HG02981 (cell line): ENCODE results near the gene STON2.
"Not testable (repeated sequence)": the region's sequence is repeated elsewhere in the genome, so short reads cannot be mapped to it uniquely, and the experiment has no call there.

Experiments
- ATAC-seq: cut with Tn5 transposase; IDR thresholded peaks from one replicate; pipeline ENCODE4 v1.9.1; 2021; ENCODE audit warnings: mild to moderate bottlenecking, moderate library complexity; ENCODE audit not compliant: unreplicated experiment

STON2 gene, protein sequence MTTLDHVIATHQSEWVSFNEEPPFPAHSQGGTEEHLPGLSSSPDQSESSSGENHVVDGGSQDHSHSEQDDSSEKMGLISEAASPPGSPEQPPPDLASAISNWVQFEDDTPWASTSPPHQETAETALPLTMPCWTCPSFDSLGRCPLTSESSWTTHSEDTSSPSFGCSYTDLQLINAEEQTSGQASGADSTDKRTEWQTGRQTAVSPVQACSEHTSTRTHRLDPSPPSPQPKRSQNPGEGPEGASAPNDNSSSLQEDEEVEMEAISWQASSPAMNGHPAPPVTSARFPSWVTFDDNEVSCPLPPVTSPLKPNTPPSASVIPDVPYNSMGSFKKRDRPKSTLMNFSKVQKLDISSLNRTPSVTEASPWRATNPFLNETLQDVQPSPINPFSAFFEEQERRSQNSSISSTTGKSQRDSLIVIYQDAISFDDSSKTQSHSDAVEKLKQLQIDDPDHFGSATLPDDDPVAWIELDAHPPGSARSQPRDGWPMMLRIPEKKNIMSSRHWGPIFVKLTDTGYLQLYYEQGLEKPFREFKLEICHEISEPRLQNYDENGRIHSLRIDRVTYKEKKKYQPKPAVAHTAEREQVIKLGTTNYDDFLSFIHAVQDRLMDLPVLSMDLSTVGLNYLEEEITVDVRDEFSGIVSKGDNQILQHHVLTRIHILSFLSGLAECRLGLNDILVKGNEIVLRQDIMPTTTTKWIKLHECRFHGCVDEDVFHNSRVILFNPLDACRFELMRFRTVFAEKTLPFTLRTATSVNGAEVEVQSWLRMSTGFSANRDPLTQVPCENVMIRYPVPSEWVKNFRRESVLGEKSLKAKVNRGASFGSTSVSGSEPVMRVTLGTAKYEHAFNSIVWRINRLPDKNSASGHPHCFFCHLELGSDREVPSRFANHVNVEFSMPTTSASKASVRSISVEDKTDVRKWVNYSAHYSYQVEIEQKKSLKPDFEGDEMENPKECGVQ

DNA sequence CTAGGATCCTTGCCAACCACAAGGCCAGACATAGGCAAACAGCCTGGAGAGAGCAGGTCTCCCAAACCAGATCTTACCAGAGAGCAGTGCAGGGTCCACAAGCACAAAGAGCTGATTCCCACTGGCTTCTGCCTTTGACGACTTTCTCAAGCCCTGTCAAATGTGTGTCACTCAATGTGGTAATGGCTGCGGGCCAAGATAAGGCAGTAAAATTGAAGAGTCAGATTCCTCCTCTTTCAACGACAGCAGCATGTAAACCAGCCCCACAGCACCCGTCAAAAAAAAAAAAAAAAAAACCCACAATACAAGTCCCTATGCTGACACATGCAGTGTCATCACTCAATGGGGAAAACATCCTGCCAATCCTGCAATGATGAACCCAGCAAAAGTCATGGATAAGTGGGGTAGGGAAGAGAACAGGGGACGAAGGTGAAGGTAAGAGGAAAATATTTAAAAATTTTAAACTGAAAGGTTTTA lies at the start of gene STON2:
TSS of gene STON2 (minus strand) at position 123 of the 477 bp plus-strand sequence. CDS start 1,942 bp downstream, outside the sequence.
- ATAC-seq: no peak

DNA sequence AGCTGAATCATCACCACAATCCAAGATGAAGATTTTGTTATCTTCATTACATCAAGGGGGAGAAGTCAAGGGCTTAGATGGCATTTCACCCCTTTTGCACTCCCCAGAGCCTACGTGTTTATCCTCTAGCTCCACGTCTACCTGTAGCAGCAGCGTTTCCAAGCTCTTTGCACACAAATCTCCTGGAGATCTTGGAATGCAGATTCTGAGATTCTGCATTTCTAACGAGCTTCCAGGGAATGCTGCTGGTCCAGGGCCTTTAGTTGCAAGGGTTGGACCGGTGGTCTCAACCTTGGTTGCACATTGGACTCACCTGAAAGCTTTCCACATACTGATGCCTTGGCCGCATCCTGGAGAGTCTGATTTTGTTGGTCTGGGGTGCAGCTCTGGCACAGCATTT lies 49.5 kb upstream of the STON2 start:
- no peak for ATAC-seq

DNA sequence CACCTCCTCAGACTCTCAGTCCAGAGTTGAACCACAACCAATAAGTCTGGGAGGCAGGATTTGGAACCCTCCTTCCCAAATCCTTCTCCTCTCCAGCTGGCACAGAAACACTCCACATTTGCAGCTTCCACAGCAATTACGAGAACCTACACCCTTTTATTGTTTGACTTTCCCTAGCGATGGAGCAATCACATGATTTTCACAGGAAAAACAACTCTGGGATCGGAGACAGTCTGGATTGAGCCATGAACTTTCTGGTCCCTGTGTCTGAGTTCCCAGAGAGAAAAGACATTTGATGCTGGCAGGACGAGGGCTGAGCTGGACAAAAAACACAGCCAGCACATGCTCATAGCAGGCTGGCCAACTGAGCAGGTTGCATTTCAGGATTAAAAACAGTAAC lies 49.0 kb upstream of the STON2 start:
- no peak for ATAC-seq

DNA sequence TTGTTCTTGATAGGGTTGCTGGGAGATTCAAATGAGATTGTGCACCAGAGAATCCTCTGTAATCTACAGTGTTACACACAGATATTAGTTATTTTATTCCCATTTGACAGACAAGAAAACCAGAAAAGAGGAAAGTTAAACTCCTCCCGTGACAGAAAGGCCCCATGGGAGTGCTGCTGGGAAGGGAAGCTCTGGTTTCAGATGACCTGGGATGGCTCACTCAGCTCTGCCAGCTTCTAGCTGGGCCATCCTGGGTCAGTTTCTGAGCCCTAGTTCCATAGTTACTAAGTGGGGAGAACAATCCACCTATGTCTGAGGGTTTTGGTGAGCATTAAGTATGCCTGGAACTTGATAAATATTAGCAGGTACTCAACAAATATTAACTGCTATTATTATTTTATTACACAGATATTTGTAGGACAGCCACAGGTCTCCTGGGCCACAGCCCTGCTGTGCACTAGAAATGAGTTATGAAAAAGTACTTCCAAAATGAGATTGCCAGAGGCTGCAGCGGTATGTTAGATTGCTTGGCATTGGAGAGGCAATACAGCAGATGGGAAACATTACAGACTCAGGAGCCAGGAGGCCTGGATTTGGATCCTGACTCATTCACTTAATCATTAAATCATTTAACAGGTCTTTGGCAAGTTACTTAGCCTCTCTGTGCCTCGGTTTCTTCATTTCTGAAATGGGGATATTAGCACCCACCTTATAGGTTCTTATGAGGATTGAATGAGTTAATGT lies 47.1 kb upstream of the STON2 start:
- ATAC-seq: no peak

DNA sequence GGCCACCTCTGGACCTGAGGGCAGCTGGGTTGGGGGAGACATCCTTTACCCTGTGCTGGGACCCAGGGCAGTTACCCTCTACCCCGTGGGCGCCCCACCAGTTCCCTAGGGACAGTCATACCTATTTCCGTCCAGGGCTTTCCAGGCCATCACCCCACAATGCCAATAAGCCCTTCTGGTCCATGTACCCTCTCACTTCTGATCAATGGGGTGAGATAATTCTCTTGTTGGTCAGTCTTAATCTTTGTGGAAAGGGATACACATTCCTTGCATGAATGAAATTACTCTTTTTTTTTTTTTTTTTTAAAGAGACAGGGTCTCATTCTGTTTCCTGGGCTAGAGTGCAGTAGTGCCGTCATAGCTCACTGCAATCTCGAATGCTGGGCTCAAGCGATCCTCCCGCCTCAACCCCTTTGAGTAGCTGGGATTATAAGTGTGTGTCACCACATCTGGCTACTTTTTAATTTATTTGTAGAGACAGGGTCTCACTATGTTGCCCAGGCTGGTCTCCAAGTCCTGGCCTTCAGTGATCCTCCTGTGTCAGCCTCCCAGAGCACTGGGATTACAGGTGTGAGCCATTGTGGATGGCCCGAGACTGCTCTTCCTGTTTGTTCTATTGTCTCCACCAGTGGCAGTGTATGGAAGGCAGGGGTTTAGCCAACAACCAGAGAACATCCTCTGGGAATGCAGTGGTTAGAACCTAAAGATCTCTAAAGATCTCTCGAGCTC lies 46.3 kb upstream of the STON2 start:
- ATAC-seq: no peak

DNA sequence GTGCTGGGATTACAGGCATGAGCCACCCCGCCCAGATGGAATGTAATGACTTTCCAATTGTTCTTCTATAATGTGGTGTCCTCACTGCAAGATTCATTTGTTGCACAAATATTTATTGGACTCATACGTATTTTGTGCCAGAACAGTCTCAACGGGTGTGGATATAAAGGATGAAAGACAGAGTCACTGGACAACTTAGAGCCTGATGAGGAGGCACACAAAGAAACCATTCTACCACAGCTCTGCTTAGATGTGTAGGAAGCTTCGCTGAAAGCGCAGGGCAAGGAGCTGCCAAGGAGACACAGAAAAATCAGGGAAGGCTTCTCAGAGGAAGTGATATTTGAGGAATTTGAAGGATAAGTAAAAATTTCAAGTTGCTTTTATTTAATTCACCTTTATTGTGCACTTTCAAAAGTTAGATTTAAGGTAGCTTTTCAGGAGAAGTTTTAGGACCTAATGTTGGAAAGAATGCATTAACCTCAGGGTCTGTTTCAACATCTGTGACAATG lies 41.6 kb upstream of the STON2 start:
- ATAC-seq: no peak

DNA sequence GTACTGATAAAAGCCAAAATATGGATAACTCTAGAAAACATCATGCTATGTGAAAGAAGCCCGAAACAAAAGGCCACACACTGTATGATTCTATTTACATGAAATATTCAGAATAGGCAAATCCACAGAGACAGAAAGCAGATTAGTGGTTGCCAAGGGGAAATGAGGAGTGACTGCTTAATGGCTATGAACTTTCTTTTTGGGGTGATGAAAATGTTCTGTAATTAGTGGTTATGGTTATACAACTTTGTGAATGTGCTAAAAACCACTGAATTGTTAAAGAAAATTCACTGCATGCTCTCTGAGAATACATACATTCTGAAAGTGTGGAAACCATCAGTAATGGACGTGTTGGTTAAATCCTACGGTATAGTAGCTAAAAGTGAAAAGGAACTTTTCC lies 39.9 kb upstream of the STON2 start:
- ATAC-seq: no peak

DNA sequence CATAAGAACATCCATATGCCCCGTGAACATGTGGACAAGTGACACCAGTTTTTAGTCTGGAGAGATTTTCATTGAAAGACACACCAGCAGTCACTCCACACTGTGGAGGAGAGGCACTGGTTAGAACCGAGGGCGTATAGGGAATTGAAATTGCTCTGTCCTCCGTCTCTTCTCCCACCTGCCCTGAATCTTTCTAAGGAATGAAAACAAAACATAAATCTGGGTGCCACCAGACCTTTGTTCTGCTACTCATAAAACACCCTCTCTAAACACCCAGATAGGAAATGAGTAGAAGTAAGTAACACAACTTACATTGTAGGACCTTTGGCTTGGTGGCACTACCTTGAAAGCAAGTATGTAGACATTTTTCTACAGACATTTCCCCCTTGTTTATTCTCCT lies 37.1 kb upstream of the STON2 start:
- no peak for ATAC-seq

DNA sequence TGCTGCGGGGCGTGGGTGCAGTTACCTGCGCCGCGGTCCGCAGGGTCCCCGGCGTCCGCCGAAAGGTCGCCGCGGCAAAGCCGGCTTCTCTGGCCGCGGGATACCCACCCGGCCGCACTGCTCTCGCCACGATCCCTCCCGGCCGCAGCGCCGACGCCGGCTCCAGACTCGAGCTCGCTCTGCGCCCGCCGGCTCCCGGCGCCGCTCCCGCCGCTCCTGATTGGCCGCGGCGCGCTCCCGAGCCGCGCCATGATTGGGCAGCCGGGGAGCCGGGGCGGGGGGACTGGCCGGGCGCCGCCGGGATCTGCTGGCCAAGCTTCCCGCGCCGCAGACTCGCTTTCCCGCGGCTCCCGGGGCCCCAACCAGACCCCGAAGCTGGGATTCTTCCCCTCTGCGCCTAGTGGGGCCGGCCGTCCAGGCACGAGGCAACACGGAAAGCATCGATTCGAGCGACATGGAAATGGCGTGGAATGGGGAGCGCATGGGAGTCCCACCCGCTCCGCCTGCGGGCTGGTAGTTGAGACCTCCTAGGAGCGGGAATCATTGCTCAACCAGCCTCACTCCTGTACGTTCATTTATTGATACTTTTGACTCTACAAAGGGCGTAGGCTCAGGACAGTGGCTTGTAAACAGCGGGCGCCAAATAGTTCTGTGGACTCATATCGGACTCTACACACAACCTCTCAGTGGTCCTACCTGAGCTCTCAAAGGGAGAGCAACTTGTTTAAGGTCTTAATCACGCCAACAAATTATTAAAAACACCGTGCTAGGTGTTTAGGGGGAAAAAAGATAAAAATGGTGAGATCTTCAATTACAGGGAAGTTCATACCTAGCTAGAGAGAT lies 36.4 kb upstream of the STON2 start:
- ATAC-seq: peak; percentile 81

DNA sequence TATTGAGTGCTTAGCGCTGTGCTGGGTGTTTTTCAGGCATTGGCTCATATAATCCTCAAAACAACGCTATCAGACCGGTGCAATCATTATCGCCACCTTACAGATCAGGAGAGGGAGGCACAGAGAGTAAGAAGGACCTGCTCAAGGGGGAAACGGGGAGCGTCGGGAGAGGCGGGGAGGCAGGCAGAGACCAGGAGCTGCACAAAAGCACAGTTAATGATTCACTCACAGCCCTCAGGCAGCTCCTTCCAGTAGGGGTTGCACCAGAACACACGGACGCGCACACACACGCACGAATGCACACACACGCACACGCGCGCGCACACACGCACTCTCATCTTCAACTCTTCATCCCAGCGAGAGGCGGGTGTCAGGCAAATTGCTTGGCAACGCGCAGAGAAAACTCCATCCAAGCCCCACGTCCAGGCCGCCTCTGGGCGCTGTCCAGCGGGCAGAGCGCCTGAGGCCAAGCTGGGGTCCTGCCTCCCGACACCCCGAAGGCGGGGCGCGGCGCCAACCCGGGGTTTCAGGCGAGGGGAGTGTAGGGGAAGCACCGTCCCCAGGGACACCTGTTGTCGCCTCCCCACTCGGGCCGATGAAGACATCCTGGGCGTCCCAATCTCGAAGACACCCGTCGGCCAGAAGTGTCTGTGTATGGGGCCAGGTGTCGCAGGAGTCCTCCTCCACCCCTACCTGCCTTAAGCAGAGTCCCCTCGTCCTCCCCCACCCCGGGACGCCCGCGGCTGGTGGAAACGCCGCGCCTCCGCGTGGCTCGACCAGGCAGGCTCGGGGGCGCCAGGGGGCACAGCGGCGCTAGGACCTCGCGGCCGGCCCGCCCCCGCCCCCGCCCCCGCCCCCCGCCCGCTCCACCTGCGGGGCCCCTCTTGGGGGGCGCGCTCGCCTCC lies 35.5 kb upstream of the STON2 start:
- peak; percentile 33 for ATAC-seq

DNA sequence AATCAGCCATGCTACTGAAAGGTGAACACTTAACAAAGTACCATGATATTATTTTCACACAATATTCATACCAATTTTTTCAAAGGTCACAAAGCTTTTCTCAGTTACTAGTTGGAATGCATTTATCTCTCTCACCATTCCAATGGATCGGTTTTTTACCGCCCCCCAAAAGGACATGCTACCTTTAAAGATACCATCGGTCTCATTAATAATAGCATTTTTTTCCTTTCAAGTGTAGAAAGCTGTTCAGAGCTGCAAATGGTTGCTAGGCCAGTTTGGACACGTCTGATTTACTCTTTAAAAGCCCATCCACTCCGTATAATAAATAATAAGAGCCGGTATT lies 34.9 kb upstream of the STON2 start:
- ATAC-seq: no peak

DNA sequence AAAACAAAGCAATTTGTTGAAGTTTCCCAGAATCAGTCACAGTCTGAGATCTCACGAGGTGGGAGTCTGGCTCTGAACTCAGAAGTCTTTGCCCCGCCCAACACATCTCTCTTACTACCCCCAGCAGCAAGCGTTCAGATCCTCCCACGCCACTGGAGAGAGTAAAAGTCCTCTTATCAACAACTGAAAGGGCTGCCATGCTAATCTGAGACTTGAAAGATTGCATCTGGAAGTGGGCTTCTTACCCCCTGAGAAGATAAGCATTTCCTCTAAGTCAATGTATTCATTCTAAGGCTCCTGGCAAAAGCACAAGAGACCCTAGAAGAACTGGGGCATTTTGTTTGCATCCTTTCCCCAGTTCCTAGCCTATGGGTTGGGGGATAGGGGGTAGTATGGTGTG lies 34.1 kb upstream of the STON2 start:
- ATAC-seq: no peak

DNA sequence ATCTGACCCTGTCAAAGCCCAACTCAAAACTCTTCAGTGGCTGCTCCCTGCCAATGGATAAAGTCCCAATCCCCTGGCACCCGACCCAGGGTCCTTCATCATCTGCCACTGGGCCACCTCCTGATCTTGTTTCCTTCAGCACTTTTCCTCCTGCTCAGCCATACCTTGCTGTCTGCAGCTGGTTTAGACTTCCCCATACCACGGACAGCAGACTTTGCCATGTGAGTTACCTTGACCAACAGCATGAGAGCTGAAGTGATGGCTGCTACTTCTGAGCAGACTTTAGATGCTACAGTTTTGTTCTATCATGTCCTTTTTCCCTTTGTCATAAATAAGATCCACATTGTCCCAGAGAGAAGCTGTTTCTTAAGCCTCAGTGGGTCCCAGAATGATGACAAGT lies 33.3 kb upstream of the STON2 start:
- ATAC-seq: no peak

DNA sequence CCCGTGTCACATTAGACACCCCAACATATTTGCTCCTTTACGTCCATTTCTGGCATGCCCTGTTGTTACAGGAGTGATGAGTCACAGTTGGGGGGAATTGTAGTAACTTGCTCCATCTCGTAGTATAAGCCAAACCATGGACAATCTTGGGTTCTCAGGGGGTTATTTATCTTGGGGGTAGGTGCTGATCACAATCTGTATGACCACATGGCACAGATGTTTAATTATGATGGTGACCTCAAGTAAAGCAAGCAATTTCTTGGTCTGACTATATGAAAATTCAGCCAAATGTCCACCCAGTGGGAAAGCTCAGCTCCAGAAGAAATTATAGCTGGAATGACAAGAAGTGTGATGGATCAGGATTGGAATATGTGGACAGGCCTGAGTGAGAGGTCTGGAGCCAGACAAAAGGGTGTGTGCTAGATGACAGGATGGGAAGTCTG lies 32.1 kb upstream of the STON2 start:
- ATAC-seq: no peak

DNA sequence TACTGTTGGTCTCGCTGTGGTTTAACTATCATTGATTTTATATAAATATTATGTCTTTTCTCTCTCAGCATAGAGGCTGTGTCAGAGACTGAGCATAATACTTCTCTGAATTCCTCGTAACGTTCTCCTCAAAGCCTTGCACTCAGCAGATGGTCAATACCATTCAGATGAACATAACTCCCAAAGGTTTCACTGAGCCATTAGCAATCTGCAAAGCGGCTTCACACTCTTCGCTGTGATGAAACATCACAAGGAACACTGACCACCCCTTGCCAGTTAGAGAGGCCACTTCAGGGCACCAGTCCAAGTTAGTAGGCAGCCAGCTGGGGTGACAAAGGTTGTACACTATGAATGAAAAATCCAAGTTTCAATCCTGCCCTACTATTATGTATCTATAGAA lies 30.1 kb upstream of the STON2 start:
- no peak for ATAC-seq

DNA sequence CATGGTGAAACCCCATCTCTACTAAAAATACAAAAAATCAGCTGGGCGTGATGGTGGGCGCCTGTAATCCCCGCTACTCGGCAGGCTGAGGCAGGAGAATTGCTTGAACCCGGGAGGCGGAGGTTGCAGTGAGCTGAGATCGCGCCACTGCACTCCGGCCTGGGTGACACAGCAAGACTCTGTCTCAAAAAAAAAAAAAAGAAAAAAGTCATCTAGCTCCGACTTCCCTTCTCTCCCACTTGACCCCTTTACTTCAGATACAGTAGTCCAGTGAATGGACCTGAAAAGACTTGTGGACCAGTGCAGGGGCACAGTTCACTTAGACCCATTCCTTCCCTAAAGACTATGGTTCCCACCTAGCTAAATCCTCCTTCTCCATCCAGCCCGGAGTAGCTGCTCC lies 29.6 kb upstream of the STON2 start:
- not testable (repeated sequence) for ATAC-seq

DNA sequence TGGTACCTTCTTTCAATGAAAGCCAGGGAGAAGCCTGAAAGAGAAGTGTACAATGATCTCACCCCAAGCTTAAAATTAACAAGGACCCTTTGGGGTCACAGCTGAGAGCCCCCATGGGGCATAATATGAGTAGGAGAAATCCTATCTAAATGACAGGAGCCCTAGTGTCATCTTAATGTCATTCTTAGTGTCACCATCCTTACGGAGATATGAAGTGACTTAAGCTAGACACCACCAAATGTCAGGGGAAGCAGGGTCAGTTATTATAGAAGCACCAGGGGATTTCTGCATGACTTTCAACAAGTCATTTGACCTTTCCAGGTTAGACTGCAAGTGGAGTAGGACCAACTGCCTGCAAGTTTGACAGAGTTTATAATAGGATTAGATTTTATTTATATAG lies 28.9 kb upstream of the STON2 start:
- ATAC-seq: no peak

DNA sequence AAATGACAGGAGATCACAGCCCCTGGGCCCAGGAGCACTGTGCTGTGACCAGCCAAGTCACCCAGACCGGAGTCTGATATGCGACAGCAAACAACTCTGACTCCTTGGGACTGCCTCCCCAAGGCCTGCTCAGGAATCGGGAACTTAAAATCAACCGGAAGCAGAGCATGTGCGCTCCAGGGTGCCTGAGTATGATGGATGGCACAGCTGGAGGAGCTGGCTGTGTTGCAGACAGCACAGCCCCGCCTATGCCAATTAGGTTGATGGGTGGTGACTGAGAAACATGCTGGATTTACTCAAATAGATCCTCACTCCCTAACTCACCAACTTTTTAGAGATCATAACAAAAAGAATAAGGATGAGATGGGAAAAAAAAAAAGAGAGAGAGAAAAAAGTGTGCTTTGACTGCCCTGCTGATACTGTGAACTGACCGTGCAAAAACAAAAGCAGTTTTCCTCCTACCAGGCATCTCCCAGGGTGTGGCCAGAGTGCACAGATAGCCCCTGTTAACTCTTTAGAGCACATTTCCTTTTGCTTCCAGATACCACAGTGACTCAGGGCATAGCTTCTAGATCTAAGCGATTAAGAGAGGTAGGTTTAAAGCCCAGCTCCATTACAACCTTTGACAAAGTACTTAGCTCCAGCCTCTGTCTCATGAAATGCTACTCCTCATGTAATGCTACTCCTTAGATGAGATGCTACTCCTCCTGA lies 27.4 kb upstream of the STON2 start:
- ATAC-seq: no peak
